GM10248 (cell line): Measurements from ENCODE around the gene SERPINE2.

Experiments used
- CTCF ChIA-PET: fragments of 300-600 bp; sonication (Branson Sonifier 250); formaldehyde crosslinking; extraction: SDS; loops from one replicate; lab custom pipeline; 2021; ENCODE audit warnings: antibody characterized with exemption; lab: Yijun Ruan, JAX
- POLR2A ChIA-PET: fragments of 350-650 bp; sonication (Branson Sonifier 250); formaldehyde crosslinking; extraction: SDS; loops from one replicate; lab custom pipeline; 2020; ENCODE audit warnings: antibody characterized with exemption; lab: Yijun Ruan, JAX
- DNase-seq: peaks from one replicate; pipeline ENCODE4 v3.0.0; 2012; ENCODE audit errors: extremely low spot score
- CTCF ChIP-seq: IDR thresholded peaks from 2 replicates; pipeline ENCODE4 v1.5.1; 2012; ENCODE audit warnings: mild to moderate bottlenecking, low read depth; ENCODE audit errors: extremely low read depth, missing control alignments, control extremely low read depth

Gene SERPINE2

GRCh38 chr2:224039080-224039769 is at the start of gene SERPINE2:
Gene SERPINE2, minus strand, starts transcription at chr2:224039286. Its CDS starts 37,386 bp downstream, at chr2:224001900.
- POLR2A ChIA-PET = no interaction called here
- CTCF ChIA-PET = no interaction called here
- peak; percentile 64 for DNase-seq
- peak; percentile 17 for TF ChIP-seq CTCF

- ChIA-PET POLR2A (no interaction called here), CTCF (interaction anchor here (1.1 kb wide), 1 partner anchor 9 kb away, joined by 3 read pairs; no protein-coding TSS in a partner anchor)
- TF ChIP-seq CTCF = no peak
- no peak for DNase-seq
These were observed 47.3 kb upstream of the SERPINE2 start for GRCh38 chr2:224086226-224086914.

- POLR2A ChIA-PET = no interaction called here
- TF ChIP-seq CTCF = no peak
- CTCF ChIA-PET = interaction anchor here (1.1 kb wide), 1 partner anchor 9 kb away, joined by 3 read pairs; no protein-coding TSS in a partner anchor
- DNase-seq = no peak
These were observed 46.7 kb upstream of the SERPINE2 start for GRCh38 chr2:224085811-224086210.

- no peak for DNase-seq
- ChIA-PET CTCF (no interaction called here), POLR2A (no interaction called here)
- TF ChIP-seq CTCF = no peak
These were observed 46.2 kb upstream of the SERPINE2 start for GRCh38 chr2:224085246-224085645.

- POLR2A ChIA-PET = no interaction called here
These were observed 45.3 kb upstream of the SERPINE2 start for GRCh38 chr2:224084266-224084892.

More at GRCh38 chr2:224084266-224084892, 45.3 kb upstream of the SERPINE2 start:
- no peak for TF ChIP-seq CTCF
- DNase-seq = no peak
- CTCF ChIA-PET = no interaction called here
